Activated T-cell treated with anti-CD3 and anti-CD28 coated beads, Interleukin-2, amount 50 U/mL, for 1 hour (primary cell): ENCODE data around the gene ADM5.
"Not testable (repeated sequence)": the region's sequence is repeated elsewhere in the genome, so short reads cannot be mapped to it uniquely, and the experiment has no call there.

Experiments used
- DNase-seq: peaks from one replicate; pipeline ENCODE4 v3.0.0-alpha.2; 2020

ADM5 gene

GRCh38 chr19:49704888-49705642 lies 15.7 kb downstream of the ADM5 start:
- DNase-seq, result no peak

GRCh38 chr19:49705919-49706318 lies 16.5 kb downstream of the ADM5 start:
- no peak for DNase-seq

- no peak for DNase-seq
Measured at GRCh38 chr19:49710372-49710951, 21.1 kb downstream of the ADM5 start.

DNA sequence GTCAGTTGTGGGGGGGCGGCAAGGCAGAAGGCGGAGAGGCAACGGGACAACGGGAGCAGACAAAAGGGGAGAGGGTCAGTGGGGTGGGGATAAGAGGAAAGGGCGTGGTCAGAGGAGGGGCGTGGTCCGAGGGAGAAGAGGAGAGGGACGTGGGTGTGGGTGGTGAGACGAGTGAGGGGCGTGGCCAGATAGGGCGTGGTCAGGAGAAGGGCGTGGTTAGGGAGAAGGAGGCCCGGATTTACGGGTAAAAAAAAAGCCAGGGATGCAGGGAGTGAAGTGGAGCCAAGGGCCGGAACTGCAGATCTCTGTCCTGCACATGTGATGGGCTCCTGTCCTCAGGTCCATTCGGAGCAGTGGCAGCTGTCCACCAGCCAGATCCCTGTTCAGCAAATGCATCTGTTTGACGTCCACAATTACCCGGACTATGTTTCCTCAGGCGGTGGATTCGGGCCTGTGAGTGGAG lies 23.0 kb downstream of the ADM5 start:
- DNase-seq, result no peak

DNA sequence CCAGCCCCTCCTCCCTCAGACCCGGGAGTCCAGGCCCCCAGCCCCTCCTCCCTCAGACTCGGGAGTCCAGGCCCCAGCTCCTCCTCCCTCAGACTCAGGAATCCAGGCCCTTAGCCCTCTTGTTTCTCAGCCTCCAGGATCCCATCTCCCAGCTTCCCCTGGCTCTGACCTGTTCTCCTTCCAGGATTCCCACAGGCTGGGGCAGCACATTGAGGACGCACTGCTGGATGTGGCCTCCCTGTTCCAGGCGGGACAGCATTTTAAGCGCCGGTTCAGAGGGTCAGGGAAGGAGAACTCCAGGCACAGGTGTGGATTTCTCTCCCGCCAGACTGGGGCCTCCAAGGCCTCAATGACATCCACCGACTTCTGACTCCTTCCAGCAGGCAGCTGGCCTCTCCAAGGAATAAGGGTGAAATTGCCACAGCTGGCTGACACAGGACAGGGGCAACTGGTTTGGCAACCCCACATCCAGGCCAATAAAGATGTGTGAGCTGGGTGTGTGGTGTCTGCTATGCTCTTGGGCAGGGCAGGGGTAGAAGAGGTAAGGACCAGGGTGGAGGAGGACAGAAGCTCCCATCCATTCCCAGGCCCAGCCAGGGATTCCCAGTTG lies 23.9 kb downstream of the ADM5 start:
- no peak for DNase-seq

GRCh38 chr19:49716154-49716553 lies 26.8 kb downstream of the ADM5 start:
- DNase-seq, result no peak

DNA sequence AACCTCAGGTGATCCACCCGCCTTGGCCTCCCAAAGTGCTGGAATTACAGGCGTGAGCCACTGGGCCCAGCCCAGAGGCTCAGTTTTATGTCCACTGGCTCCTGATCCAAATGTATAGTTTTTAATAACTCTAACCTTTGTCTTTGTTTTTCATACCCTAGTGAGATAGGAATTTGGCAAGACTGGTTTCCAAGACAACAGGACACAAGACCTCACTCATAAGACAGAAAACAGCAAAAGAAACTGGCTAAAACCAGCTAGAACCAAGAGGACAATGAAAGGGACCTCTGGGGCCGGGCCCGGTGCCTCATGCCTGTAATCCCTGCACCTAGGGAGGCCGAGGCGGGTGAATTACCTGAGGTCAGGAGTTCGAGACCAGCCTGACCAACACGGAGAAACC lies 29.1 kb downstream of the ADM5 start:
- DNase-seq, result no peak

- no peak for DNase-seq
Measured at GRCh38 chr19:49718991-49719390, 29.6 kb downstream of the ADM5 start.

GRCh38 chr19:49719420-49719819 lies 30.0 kb downstream of the ADM5 start:
- not testable (repeated sequence) for DNase-seq

- DNase-seq, result no peak
Measured at GRCh38 chr19:49727217-49728030, 38.0 kb downstream of the ADM5 start.

- DNase-seq, result no peak
Measured at GRCh38 chr19:49730166-49730565, 40.8 kb downstream of the ADM5 start.

- DNase-seq, result no peak
Measured at GRCh38 chr19:49738268-49738667, 48.9 kb downstream of the ADM5 start.

DNA sequence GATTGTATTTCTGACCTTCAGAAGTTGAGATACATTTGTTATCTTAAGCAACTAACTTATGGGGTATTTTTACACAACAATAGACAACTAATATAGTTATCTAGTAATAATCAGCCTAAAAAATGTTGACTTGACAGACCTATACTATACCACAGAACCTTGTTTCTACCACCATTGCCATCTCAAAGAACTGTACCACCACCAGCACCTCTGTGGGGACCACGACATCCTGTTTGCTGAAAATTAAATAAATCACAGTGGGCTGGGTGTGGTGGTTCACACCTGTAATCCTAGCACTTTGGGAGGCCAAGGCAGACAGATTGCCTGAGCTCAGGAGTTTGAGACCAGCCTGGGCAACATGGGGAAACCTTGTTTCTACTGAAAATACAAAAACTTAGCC lies 49.7 kb downstream of the ADM5 start:
- DNase-seq, result no peak

DNA sequence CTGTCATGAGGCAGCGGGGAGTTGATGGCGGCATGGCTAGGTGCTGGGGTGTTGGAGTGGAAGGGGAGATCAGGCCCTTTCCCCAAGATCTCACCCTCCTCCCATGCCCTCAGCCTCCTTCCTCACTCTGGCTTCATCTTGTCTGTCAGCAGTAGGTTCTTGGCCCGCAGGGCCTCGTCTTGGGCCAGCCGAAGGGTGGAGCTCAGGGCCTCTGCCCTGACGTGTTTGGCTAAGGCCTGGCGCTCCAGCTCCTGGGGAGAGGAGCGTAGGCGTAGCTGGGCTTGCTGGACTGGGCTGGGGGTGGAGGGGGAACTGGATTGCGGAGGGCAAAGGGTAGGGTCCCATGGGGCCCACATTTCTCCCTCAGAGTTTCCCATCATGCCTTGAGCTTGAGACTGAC lies 50.5 kb downstream of the ADM5 start:
- no peak for DNase-seq
